ENCODE results near the gene GBP7. TPM values are rescaled to one million over a fixed set of nuclear protein-coding genes. Genes with fewer than 3 reads are reported as not detected.

Gene GBP7
- total RNA-seq, 1 donor from 2014 or later, result 0.69 TPM

- DNase-seq (ENCODE audit: low spot score), result no peak
- no peak overlapping the region for H3K27ac Mint-ChIP-seq (ENCODE audit: unreplicated experiment)
- H3K4me1 Mint-ChIP-seq (ENCODE audit: unreplicated experiment), result no peaks in the 10 kb centered on the region
- H3K27me3 Mint-ChIP-seq (ENCODE audit: unreplicated experiment), result no peaks in the 10 kb centered on the region
- peaks cover 5% of the 10 kb centered on the region for H3K9me3 Mint-ChIP-seq (ENCODE audit: unreplicated experiment)
- no peak for TF ChIP-seq CTCF (IDR thresholded peaks at IDR 0.05; ENCODE audit: unreplicated experiment)
- peaks cover 15% of the 10 kb centered on the region for H3K36me3 Mint-ChIP-seq (ENCODE audit: low read depth, unreplicated experiment)
- H3K4me3 Mint-ChIP-seq (ENCODE audit: unreplicated experiment), result no peak overlapping the region
Observed at GRCh38 chr1:89211035-89211634, 35.3 kb upstream of the GBP7 start.

GRCh38 chr1:89206373-89206772 lies 30.6 kb upstream of the GBP7 start:
- Mint-ChIP-seq H3K4me3 (ENCODE audit: unreplicated experiment) (no peak overlapping the region), H3K36me3 (ENCODE audit: low read depth, unreplicated experiment) (peaks cover 23% of the 10 kb centered on the region), H3K4me1 (ENCODE audit: unreplicated experiment) (no peaks in the 10 kb centered on the region), H3K27ac (ENCODE audit: unreplicated experiment) (no peak overlapping the region), H3K27me3 (ENCODE audit: unreplicated experiment) (peaks cover 2% of the 10 kb centered on the region), H3K9me3 (ENCODE audit: unreplicated experiment) (peaks cover 13% of the 10 kb centered on the region)
- no peak for DNase-seq (ENCODE audit: low spot score)
- TF ChIP-seq CTCF (IDR thresholded peaks at IDR 0.05; ENCODE audit: unreplicated experiment), result no peak

GRCh38 chr1:89203166-89203565 lies 27.4 kb upstream of the GBP7 start:
- TF ChIP-seq CTCF (IDR thresholded peaks at IDR 0.05; ENCODE audit: unreplicated experiment), result no peak
- Mint-ChIP-seq H3K36me3 (ENCODE audit: low read depth, unreplicated experiment) (peaks cover 10% of the 10 kb centered on the region), H3K4me3 (ENCODE audit: unreplicated experiment) (no peak overlapping the region), H3K27ac (ENCODE audit: unreplicated experiment) (no peak overlapping the region), H3K27me3 (ENCODE audit: unreplicated experiment) (peaks cover 2% of the 10 kb centered on the region), H3K9me3 (ENCODE audit: unreplicated experiment) (peaks cover 8% of the 10 kb centered on the region), H3K4me1 (ENCODE audit: unreplicated experiment) (peaks cover 14% of the 10 kb centered on the region)
- no peak for DNase-seq (ENCODE audit: low spot score)

DNA sequence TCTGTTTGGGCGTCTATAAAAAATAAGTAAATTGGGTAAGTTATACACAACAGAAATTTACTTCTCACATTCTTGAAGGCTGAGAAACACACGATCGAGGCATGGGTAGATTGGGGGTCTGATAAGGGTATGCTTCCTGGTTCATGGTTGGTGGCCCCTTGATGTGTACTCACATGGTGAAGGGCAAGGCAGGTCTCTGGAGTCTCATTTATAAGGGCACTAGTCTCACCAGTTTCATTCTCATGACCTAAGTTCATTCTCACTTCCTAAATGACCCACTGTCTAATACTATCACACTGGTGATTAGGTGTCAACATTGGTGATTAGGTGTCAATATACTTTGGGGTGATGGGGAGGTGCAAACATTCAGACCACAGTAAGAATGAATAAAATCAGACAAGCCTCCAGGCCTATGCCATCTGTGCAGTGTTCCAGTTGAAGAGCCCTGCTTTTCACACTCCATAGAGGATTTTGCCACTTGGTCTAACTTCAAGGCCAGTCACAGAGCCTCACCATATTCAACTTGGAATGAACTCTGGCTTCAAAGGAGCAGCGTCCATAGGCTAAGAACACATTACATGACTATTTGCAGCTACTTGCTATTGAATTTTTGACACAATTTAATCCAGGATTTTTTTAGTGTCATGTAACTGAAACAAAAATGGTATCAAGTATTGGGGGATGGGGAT lies 25.4 kb upstream of the GBP7 start:
- Mint-ChIP-seq H3K27ac (ENCODE audit: unreplicated experiment) (no peak overlapping the region), H3K36me3 (ENCODE audit: low read depth, unreplicated experiment) (peaks cover 11% of the 10 kb centered on the region), H3K9me3 (ENCODE audit: unreplicated experiment) (peaks cover 8% of the 10 kb centered on the region), H3K4me3 (ENCODE audit: unreplicated experiment) (no peak overlapping the region), H3K4me1 (ENCODE audit: unreplicated experiment) (peaks cover 29% of the 10 kb centered on the region), H3K27me3 (ENCODE audit: unreplicated experiment) (peaks cover 2% of the 10 kb centered on the region)
- no peak for TF ChIP-seq CTCF (IDR thresholded peaks at IDR 0.05; ENCODE audit: unreplicated experiment)
- no peak for DNase-seq (ENCODE audit: low spot score)

DNA sequence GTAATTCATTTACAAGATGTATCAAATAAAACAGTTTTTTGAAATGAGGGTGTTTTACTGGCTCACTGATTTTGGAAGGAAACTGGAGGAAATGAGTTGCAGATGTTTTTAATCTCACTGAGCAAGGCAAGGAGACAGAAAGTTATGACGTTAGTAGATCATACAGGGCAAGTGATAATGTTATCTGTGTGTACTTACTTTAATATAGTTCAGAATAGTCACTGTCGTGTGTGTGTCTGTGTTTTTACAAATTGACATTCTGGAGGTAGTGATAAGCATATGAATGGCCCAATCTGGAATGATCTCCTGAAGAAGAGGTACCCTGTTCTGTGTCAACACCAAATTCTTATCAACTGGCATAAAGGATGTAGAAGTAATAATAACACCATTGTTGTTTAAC lies 24.9 kb upstream of the GBP7 start:
- no peak for TF ChIP-seq CTCF (IDR thresholded peaks at IDR 0.05; ENCODE audit: unreplicated experiment)
- DNase-seq (ENCODE audit: low spot score), result no peak
- no peak overlapping the region for H3K4me3 Mint-ChIP-seq (ENCODE audit: unreplicated experiment)
- H3K27ac Mint-ChIP-seq (ENCODE audit: unreplicated experiment), result no peak overlapping the region
- peaks cover 2% of the 10 kb centered on the region for H3K27me3 Mint-ChIP-seq (ENCODE audit: unreplicated experiment)
- peaks cover 11% of the 10 kb centered on the region for H3K36me3 Mint-ChIP-seq (ENCODE audit: low read depth, unreplicated experiment)
- peaks cover 8% of the 10 kb centered on the region for H3K9me3 Mint-ChIP-seq (ENCODE audit: unreplicated experiment)
- peaks cover 30% of the 10 kb centered on the region for H3K4me1 Mint-ChIP-seq (ENCODE audit: unreplicated experiment)
